Neural progenitor cell (in vitro differentiated cells): Measurements from ENCODE around the gene XRCC2. TPM values are rescaled to one million over a fixed set of nuclear protein-coding genes. Genes with fewer than 3 reads are reported as not detected.

ENCODE experiments used
- DNase-seq: peaks from one replicate; pipeline ENCODE4 v3.0.0-alpha.2; 2016; ENCODE audit warnings: low spot score
- H2AFZ ChIP-seq: fragments of 200-600 bp; sonication (generic); replicated peaks from 2 replicates; pipeline ENCODE4 v1.6.1; 2016; ENCODE audit warnings: antibody characterized with exemption
- H3F3A ChIP-seq: fragments of 200-600 bp; sonication (generic); 2 replicates; pipeline ENCODE4 v1.6.1; 2016; ENCODE audit warnings: antibody characterized with exemption, low read depth
- H3K27ac ChIP-seq: fragments of 200-600 bp; sonication (generic); 2 replicates; pipeline ENCODE4 v1.5.1; 2016; ENCODE audit warnings: mild to moderate bottlenecking
- H3K27me3 ChIP-seq: fragments of 200-600 bp; sonication (generic); 2 replicates; pipeline ENCODE4 v1.6.1; 2016; ENCODE audit warnings: mild to moderate bottlenecking, moderate library complexity
- H3K36me3 ChIP-seq: fragments of 200-600 bp; sonication (generic); 2 replicates; pipeline ENCODE4 v1.5.1; 2016
- H3K4me1 ChIP-seq: fragments of 200-600 bp; sonication (generic); 2 replicates; pipeline ENCODE4 v1.6.1; 2016; ENCODE audit warnings: mixed run types
- H3K4me2 ChIP-seq: fragments of 200-600 bp; sonication (generic); 2 replicates; pipeline ENCODE4 v1.6.1; 2016
- H3K4me3 ChIP-seq: fragments of 200-600 bp; sonication (generic); 2 replicates; pipeline ENCODE4 v1.5.1; 2016
- H3K79me2 ChIP-seq: fragments of 200-600 bp; sonication (generic); 2 replicates; pipeline ENCODE4 v1.6.1; 2016; ENCODE audit warnings: low read depth
- H3K9ac ChIP-seq: fragments of 200-600 bp; sonication (generic); 2 replicates; pipeline ENCODE4 v1.6.1; 2016
- H3K9me3 ChIP-seq: fragments of 200-600 bp; sonication (generic); 2 replicates; pipeline ENCODE4 v1.5.1; 2016; ENCODE audit warnings: low read depth
- H4K20me1 ChIP-seq: fragments of 200-600 bp; sonication (generic); 2 replicates; pipeline ENCODE4 v1.6.1; 2016; ENCODE audit warnings: low read depth
- H3K27ac Mint-ChIP-seq: 3 replicates; pipeline ENCODE4 v1.8.0; 2021; ENCODE audit warnings: mixed read lengths
- H3K27me3 Mint-ChIP-seq: 2 replicates; pipeline ENCODE4 v1.8.0; 2022; ENCODE audit warnings: low read depth, mild to moderate bottlenecking, inconsistent platforms, moderate library complexity, mixed read lengths; ENCODE audit not compliant: insufficient read depth
- H3K36me3 Mint-ChIP-seq: 3 replicates; pipeline ENCODE4 v1.8.0; 2021; ENCODE audit warnings: mixed read lengths
- H3K4me1 Mint-ChIP-seq: 3 replicates; pipeline ENCODE4 v1.8.0; 2021; ENCODE audit warnings: mixed read lengths
- H3K4me3 Mint-ChIP-seq: 3 replicates; pipeline ENCODE4 v1.8.0; 2021; ENCODE audit warnings: mild to moderate bottlenecking, moderate library complexity, mixed read lengths
- H3K9me3 Mint-ChIP-seq: 3 replicates; pipeline ENCODE4 v1.8.0; 2020; ENCODE audit warnings: mixed read lengths
- EZH2 ChIP-seq: fragments of 200-600 bp; sonication (generic); IDR thresholded peaks from 2 replicates; pipeline ENCODE4 v1.6.1; 2017; ENCODE audit warnings: antibody characterized with exemption, mild to moderate bottlenecking, moderate library complexity
- EZH2phosphoT487 ChIP-seq: fragments of 200-600 bp; sonication (generic); IDR thresholded peaks from 2 replicates; pipeline ENCODE4 v1.6.1; 2017; ENCODE audit warnings: antibody characterized with exemption
- total RNA-seq: library from RNA; depleted of rRNA; stranded (reverse); fragments of >200 nt; gene quantifications from 2 replicates; pipeline ENCODE4 v1.2.3, GENCODE V29; 2015; ENCODE audit warnings: low replicate concordance
- TF ChIP-seq, protein P1 (sequence below): fragments of 200-600 bp; sonication (generic); IDR thresholded peaks from 2 replicates; pipeline ENCODE4 v1.5.1; 2017; ENCODE audit warnings: antibody characterized with exemption, mild to moderate bottlenecking

XRCC2 gene
- total RNA-seq, 1 donor from 2014 or later, result 51.6 TPM

GRCh38 chr7:152624228-152624627 lies 51.7 kb downstream of the XRCC2 start:
- Histone ChIP-seq H3K27me3 (no peaks in the 10 kb centered on the region), H3K4me3 (no peak overlapping the region), H3K27ac (no peak overlapping the region), H3K4me1 (no peaks in the 10 kb centered on the region), H4K20me1 (no peaks in the 10 kb centered on the region), H2AFZ (no peak overlapping the region), H3K9ac (no peak overlapping the region), H3K4me2 (no peak overlapping the region), H3K36me3 (no peaks in the 10 kb centered on the region), H3K9me3 (no peaks in the 10 kb centered on the region), H3K79me2 (no peaks in the 10 kb centered on the region), H3F3A (no peaks in the 10 kb centered on the region)
- Mint-ChIP-seq H3K4me3 (no peak overlapping the region), H3K36me3 (no peaks in the 10 kb centered on the region), H3K9me3 (no peaks in the 10 kb centered on the region), H3K27me3 (no peaks in the 10 kb centered on the region), H3K27ac (no peak overlapping the region), H3K4me1 (no peaks in the 10 kb centered on the region)
- no peak for DNase-seq
- TF ChIP-seq, protein P1, sequence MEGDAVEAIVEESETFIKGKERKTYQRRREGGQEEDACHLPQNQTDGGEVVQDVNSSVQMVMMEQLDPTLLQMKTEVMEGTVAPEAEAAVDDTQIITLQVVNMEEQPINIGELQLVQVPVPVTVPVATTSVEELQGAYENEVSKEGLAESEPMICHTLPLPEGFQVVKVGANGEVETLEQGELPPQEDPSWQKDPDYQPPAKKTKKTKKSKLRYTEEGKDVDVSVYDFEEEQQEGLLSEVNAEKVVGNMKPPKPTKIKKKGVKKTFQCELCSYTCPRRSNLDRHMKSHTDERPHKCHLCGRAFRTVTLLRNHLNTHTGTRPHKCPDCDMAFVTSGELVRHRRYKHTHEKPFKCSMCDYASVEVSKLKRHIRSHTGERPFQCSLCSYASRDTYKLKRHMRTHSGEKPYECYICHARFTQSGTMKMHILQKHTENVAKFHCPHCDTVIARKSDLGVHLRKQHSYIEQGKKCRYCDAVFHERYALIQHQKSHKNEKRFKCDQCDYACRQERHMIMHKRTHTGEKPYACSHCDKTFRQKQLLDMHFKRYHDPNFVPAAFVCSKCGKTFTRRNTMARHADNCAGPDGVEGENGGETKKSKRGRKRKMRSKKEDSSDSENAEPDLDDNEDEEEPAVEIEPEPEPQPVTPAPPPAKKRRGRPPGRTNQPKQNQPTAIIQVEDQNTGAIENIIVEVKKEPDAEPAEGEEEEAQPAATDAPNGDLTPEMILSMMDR, result no peak

GRCh38 chr7:152621426-152621825 lies 54.5 kb downstream of the XRCC2 start:
- H3K27me3 Mint-ChIP-seq, result no peaks in the 10 kb centered on the region
- Histone ChIP-seq H4K20me1 (no peaks in the 10 kb centered on the region), H3K27me3 (no peaks in the 10 kb centered on the region), H3F3A (no peaks in the 10 kb centered on the region), H3K27ac (no peak overlapping the region), H3K4me2 (no peak overlapping the region), H2AFZ (no peak overlapping the region), H3K9me3 (no peaks in the 10 kb centered on the region), H3K36me3 (no peaks in the 10 kb centered on the region), H3K9ac (no peak overlapping the region), H3K4me3 (no peak overlapping the region), H3K79me2 (no peaks in the 10 kb centered on the region), H3K4me1 (no peaks in the 10 kb centered on the region)
- H3K4me1 Mint-ChIP-seq, result no peaks in the 10 kb centered on the region
- H3K4me3 Mint-ChIP-seq, result no peak overlapping the region
- no peak for DNase-seq
- no peak overlapping the region for H3K27ac Mint-ChIP-seq
- H3K36me3 Mint-ChIP-seq, result no peaks in the 10 kb centered on the region
- H3K9me3 Mint-ChIP-seq, result no peaks in the 10 kb centered on the region
- TF ChIP-seq EZH2phosphoT487 (no peak), EZH2 (no peak)
- TF ChIP-seq, protein P1, result no peak

GRCh38 chr7:152619027-152619739 lies 56.8 kb downstream of the XRCC2 start:
- Mint-ChIP-seq H3K27me3 (no peaks in the 10 kb centered on the region), H3K27ac (no peak overlapping the region), H3K36me3 (no peaks in the 10 kb centered on the region), H3K9me3 (no peaks in the 10 kb centered on the region), H3K4me3 (no peak overlapping the region), H3K4me1 (peaks cover 5% of the 10 kb centered on the region)
- Histone ChIP-seq H3K4me3 (no peak overlapping the region), H3K79me2 (no peaks in the 10 kb centered on the region), H3K36me3 (no peaks in the 10 kb centered on the region), H4K20me1 (no peaks in the 10 kb centered on the region), H3F3A (peaks cover 7% of the 10 kb centered on the region), H3K27ac (no peak overlapping the region), H3K4me2 (no peak overlapping the region), H2AFZ (no peak overlapping the region), H3K27me3 (no peaks in the 10 kb centered on the region), H3K4me1 (peaks cover 6% of the 10 kb centered on the region), H3K9me3 (no peaks in the 10 kb centered on the region), H3K9ac (no peak overlapping the region)
- TF ChIP-seq EZH2phosphoT487 (no peak), EZH2 (no peak)
- TF ChIP-seq, protein P1, result no peak
- no peak for DNase-seq
